ENCODE data around the gene TMSB15A.
"Not testable (repeated sequence)": the region's sequence is repeated elsewhere in the genome, so short reads cannot be mapped to it uniquely, and the experiment has no call there.

Gene TMSB15A

DNA sequence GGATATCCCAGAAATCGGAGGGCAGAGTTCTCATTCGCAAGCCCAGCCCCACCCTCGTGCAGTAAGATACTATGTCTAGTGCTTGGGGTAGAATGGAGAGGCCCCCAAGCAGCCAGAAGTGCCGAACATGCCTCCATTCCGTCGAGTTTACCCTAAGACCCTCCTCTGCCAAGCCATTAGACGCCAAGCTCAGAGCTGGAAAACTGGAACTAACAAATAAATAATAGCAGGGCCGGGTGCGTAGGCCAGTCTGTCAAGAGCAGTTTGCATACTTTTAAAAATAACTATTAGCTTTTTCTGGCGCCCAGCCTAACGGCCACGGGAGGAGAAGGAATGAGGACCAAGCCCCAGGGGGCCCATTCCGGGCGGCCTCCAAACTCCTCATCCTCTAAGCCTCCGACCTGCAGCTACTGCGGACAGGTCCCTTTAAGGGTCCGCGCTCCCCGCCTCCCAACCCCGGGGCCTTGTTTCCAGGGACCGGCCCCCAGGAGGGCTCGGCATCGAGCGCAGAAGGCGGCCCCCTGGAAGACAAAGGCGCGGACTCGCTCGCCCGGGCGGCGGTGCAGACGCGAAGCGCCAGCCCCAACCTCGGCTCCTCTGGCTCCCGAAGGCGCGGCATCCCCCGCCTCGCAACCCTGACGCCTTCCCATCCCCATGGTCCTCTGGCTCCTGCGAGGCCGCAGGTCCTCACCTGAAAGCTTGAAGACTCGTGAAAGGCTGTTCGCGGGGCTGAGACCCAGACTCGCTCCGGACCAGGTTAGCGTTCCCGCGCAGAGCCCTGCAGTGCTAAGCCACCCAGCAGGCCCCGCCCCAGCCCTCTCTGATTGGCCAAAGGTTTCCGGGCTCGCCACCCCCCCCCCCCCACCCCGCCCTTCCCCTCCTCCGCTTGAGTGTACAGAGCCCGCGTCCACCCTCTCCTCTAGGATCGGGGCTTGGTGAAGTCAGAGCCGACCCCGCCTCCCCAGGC, at the start of gene TMSB15A:
TMSB15A (minus strand) TSS at position 765 of the 967 bp plus-strand sequence.
- peak; percentile 19 to 42 (median 25) for DNase-seq (ENCODE audit: low read depth in 3 of 3)

DNA sequence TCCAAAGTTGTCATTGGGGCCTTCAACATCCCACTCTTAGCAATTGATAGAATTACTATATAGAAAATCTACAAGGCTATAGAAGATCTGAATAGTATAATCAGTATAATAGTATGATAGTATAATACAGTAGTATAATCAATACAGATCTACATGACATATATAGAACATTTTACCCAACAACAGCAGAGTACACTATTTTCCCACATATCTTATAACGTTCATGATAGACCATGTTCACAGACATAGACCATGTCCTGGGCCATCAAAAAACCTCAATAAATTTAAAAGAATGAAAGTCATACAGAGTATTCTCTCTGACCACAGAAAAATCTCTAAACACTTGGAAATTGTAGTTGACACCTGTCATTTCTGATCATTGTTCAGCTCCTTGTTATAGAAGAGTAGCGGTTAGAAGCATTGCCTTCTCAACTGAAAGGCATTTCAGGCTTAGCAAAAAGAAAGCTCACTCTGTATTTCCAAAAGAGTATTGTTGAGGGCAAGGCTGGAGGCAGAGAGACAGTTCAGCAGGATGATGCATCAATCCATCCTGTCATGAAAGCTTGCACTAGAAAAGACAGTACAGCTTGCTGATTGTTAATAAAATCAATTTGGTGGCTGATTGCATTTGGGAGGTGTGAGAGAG, 44.0 kb upstream of the TMSB15A start:
- DNase-seq (ENCODE audit: low read depth in 3 of 3): no peak

DNA sequence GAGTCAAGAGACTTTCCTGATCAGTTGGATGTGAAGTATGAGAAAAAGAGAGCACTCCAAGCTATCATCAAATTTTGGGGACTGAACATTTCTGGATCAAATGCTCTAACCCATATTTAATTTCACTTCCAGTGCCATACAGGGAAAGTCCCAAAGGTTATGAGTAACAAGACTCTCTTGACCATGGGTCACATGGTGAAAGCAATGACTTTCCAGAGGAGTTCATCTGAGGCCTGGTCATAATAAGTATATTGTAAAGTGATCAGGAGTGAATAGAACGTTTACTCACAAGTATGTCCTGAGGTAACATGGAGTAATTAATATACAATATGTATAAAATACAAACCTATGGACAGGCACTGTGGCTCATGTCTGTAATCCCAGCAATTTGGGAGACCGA, 42.1 kb upstream of the TMSB15A start:
- no peak for DNase-seq (ENCODE audit: low read depth in 3 of 3)

DNA sequence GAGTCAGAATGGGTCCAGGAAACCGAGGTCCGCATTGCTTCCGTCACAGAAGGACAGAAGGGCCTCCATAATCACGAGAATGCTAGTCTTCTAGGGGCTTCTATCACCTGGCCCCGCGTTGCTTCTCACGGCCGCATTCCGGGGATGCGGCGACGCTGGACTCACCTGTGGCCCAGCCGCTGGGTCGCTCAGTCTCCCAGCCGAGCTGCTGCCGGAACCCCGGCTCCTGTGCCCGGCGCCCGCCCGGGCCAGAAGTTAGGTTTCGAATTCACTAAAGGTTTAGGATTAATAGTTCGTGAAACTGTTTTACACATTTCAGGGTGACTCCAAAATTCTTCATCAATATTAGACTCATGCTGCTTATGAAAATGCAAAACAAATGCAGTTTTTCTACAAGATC, 31.7 kb upstream of the TMSB15A start:
- DNase-seq (ENCODE audit: low read depth in 3 of 3): no peak

DNA sequence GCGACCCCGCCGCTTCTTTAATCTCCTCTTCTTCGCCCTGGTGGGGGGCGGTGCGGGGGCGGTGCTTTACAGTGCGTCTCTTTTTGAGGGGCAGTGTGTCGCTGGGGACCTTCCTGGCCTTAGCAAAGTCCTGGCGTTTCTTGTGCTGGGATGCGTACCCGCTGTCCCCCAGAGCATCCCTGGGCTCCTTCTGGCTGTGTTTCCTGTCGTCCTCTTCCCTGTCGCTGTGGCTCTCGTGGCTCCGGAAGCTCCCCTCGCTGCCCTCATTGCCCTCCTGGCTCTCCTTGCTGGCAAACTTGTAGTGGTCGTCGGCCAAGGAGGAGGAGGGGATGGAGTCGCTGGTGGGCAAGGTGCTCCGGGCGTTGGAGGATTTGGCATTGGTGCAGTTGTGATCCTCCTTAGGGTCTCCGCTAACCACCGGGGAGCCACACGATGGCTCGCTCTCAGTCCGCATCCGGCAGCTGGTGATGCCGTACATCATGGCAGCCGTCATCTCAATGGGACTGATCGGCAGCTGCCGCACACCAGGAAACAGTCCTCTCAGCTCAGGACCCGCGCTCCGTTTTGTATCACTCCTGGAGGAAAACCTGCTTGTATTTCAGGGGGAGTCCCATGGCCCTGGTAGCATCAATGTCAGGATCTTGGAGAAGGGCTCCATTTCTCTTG, 30.4 kb upstream of the TMSB15A start:
- no peak for DNase-seq (ENCODE audit: low read depth in 3 of 3)

DNA sequence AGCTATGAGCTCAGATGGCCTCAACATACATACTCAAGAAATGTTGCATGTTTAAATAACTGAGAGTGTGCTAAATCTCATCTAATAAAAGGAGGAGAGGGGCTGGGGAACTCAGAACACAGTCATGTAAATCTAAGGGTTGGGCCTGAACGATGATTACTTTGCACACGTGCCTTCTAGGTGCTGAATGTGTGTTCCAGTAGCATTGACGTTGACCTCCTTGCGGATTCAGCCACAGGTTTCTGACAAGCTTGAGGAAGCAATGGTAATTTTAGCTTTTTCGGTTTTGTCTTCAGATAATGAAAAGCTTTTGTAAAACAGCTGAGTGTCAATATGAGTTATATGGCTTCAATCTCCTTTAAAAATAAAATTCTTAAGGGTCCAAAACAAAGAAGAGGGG, 29.6 kb upstream of the TMSB15A start:
- not testable (repeated sequence) for DNase-seq (ENCODE audit: low read depth in 3 of 3)

DNA sequence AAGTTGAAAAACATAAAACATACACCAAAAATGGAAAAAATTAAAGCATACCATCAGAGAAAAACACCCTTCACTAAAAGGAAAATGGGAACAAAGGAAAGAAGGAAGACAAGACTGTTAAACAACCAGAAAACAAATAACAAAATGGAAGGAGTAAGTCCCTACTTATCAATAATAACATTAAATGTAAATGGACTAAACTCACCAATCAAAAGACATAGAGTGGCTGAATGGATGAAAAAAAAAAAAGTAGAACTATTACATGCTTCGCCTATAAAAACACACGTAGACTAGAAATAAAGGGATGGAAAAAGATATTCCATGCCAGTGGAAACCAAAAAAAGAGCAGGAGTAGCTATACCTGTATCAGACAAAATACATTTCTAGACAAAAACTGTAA, 19.4 kb upstream of the TMSB15A start:
- no peak for DNase-seq (ENCODE audit: low read depth in 3 of 3)

DNA sequence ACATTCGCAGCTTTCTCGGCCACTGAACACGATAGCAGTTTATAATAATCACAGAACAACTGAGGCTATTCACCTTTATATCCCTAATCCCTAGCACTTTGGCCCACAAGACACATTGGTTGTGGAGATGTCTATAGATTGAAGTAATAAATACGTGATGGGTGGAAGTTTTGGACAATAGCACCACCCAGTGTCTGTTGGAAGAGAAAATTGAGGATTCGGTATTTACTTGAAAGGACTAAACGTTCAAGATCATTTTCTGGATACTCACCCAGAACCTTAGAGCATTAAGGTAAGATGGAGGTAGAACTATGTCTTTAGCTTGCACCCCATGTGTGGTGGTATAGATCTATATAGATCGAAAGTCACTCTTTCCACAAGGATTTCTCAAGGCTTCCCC, 787 bp upstream of the TMSB15A start:
- DNase-seq (ENCODE audit: low read depth in 3 of 3): no peak

DNA sequence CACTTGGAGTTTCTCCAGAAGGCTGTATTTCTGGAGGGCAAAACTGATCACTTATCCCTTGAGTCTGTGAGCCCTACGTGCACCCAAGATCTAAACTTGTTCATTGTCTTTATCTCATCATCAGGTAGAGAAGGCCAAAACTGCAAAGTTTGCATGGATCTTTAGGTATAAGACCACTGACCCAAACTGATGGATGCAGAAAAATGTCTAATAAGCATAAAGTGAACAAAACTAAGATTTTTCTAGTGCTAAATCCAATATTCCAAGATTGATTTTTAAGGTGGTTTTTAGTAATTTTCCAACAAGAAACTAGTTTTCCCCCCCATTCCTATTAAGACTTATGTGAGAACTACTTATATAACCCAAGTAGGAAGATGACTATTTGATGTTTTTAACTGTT, 2.0 kb downstream of the TMSB15A start:
- DNase-seq (ENCODE audit: low read depth in 3 of 3): no peak

DNA sequence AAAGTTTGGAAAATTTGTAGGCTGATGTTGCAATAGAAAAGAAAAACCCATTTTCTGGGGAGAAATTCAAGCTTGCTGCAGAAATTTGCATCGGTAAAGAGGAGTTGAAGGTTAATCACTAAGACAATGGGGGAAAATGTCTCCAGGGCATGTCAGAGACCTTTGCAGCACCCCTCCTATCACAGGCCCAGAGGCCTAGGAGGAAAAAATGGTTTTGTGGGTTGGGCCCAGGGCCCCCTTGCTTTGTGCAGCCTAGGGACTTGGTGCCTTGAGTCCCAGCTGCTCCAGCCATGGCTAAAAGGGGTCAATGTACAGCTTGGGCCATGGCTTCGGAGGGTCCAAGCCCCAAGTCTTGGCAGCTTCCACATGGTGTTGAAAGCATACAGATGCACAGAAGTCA, 17.8 kb downstream of the TMSB15A start:
- no peak for DNase-seq (ENCODE audit: low read depth in 3 of 3)

DNA sequence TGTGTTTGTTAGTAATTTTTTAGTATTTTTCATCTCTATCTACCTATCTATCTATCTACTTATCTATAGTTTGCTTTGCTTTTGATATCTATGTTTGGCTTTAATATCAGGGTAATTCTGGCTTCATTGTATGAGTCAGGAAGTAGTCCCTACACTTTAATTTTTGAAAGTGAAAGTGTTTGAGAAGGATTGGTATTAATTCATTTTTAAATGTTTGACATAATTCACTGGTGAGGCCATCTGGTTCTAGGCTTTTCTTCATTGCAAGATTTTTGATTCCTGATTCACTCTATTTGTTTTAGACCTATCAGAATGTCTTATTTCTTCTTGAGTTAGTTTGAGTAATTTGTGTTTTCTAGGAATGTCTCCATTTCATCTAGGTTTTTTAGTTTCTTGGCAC, 24.8 kb downstream of the TMSB15A start:
- no peak for DNase-seq (ENCODE audit: low read depth in 3 of 3)

DNA sequence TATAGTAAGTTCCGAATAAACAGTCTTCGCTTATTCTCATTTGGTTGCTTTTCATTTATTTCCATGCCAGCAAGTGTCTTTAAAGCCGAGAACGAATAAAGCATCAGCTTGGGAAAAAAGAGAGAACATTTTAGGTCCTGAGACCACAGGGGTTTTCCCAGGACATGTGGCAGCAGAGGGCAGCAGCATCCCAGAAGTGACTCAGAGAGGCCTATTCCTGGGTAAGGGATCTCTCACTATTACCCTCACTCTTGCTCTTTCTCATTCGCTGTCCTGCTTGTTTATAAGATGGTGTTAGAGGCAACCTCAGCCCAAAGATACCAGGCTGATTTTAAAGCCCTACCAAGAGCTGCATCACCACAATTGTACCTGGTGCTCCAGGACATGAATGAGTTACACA, 37.8 kb downstream of the TMSB15A start:
- DNase-seq (ENCODE audit: low read depth in 3 of 3): not testable (repeated sequence)

DNA sequence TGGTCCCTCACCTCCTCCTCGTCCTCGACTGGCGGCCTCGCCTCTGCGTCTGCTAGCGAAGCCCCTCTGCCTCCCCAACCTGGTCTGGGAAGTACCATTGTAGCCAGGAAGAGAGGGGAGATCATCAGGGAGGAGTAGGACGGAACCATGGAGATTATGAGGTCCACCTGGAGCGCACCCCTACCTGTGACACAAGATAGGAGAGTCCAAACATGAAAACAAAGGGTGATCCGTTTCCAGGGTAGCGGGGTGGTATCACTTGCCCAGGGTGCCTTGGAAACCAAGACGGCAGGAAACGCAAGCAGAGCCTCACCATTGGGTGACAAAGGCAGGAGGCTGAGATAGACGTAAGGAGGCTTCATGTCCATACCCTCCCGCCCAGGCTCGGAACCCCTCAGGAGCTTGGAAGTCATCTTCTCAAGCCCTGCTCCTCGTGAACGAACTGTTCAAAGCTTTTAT, 44.7 kb downstream of the TMSB15A start, which contains the start of gene TCP11X2:
TCP11X2 (minus strand) TSS at position 51 of the 459 bp plus-strand sequence.
- not testable (repeated sequence) for DNase-seq (ENCODE audit: low read depth in 3 of 3)

DNA sequence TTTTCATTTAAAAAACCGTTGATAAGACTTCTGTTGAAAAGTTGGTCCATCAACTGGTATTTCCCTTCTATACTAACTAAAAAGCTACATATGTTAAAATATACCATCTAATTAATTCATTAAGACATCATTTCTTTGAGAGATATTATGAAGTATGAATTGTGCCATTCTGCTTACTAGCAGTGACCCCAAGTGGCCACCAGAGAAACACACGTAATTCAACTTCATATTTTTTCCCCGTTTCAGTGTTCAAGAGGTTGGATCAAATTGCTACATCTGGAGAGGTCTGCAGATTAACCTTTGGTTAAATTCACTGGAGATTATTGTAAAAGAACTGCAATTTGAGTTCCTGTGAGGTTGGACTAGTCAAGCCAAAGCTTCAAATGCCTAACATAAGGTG, 46.3 kb downstream of the TMSB15A start:
- DNase-seq (ENCODE audit: low read depth in 3 of 3): not testable (repeated sequence)

Data from stimulated activated CD4-positive, alpha-beta T cell treated with anti-CD3 and anti-CD28 coated beads, TNF-alpha, amount 100 ng/mL, for 48 hours (primary cell).